ENCODE data around the gene PDPK1.

DNA sequence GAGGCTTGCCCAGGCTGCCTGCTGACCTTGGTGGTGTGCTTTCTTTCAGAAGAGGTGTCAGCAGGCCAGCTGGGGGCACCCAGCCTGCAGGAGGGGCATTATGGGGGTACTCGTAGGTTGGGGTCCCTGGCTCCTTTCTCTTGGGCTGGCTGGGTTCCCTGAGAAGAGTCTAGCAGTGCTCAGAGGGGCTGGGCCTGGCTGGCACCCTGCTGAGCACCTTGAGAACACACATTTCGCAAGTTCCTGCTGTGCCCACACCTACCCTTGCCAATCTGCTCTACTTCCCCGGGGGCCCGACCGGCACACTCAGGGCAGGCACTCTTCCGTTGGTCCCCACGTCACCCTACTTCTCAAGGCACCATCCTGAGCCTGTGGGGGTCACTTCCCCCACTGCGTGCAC is 11.7 kb upstream of the PDPK1 start:
- TF ChIP-seq, protein P1, sequence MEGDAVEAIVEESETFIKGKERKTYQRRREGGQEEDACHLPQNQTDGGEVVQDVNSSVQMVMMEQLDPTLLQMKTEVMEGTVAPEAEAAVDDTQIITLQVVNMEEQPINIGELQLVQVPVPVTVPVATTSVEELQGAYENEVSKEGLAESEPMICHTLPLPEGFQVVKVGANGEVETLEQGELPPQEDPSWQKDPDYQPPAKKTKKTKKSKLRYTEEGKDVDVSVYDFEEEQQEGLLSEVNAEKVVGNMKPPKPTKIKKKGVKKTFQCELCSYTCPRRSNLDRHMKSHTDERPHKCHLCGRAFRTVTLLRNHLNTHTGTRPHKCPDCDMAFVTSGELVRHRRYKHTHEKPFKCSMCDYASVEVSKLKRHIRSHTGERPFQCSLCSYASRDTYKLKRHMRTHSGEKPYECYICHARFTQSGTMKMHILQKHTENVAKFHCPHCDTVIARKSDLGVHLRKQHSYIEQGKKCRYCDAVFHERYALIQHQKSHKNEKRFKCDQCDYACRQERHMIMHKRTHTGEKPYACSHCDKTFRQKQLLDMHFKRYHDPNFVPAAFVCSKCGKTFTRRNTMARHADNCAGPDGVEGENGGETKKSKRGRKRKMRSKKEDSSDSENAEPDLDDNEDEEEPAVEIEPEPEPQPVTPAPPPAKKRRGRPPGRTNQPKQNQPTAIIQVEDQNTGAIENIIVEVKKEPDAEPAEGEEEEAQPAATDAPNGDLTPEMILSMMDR (IDR thresholded peaks at IDR 0.05), result no peak
- TF ChIP-seq ZFX (IDR thresholded peaks at IDR 0.05; ENCODE audit: borderline replicate concordance), result no peak
